Uterus (tissue), 4 donors: Measurements from ENCODE around the gene TRANK1. TPM values are rescaled to one million over a fixed set of nuclear protein-coding genes. Genes with fewer than 3 reads are reported as not detected.

ENCODE experiments used
- DNase-seq, 2 donors: peaks; one replicate each; pipeline ENCODE4 v3.0.0-alpha.2; 2019 to 2020
- H3K27ac ChIP-seq, 2 donors: fragments of 200-600 bp; sonication (generic); 1 replicate in 1 of 2; 2 replicates in 1 of 2; pipeline ENCODE4 v1.5.1; 2016 to 2018
- H3K27me3 ChIP-seq, 2 donors: fragments of 200-600 bp; sonication (generic); one replicate each; pipeline ENCODE4 v1.5.1; 2018 to 2019; ENCODE audit warnings: control low read depth in 1 of 2
- H3K36me3 ChIP-seq, 2 donors: fragments of 200-600 bp; sonication (generic); one replicate each; pipeline ENCODE4 v1.5.1; 2019; ENCODE audit warnings: control low read depth in 1 of 2
- H3K4me1 ChIP-seq, 2 donors: fragments of 200-600 bp; sonication (generic); one replicate each; pipeline ENCODE4 v1.5.1; 2018 to 2019; ENCODE audit warnings: control low read depth in 1 of 2
- H3K4me3 ChIP-seq, 2 donors: fragments of 200-600 bp; sonication (generic); 1 replicate in 1 of 2; 2 replicates in 1 of 2; pipeline ENCODE4 v1.5.1; 2018 to 2019; ENCODE audit warnings: mild to moderate bottlenecking in 1 of 2
- H3K9me3 ChIP-seq, 2 donors: fragments of 200-600 bp; sonication (generic); one replicate each; pipeline ENCODE4 v1.5.1; 2019; ENCODE audit warnings: control low read depth in 1 of 2
- CTCF ChIP-seq, 4 experiments: fragments of 200-600 bp in 2 of 4; fragments of 450-650 bp in 2 of 4; sonication (generic) in 2 of 4; IDR thresholded peaks; one replicate each; pipeline ENCODE4 v1.5.1; 2016 to 2019; ENCODE audit warnings: antibody characterized with exemption in 4 of 4, mild to moderate bottlenecking in 2 of 4, moderate library complexity in 1 of 4
- POLR2A ChIP-seq, 2 donors: fragments of 450-650 bp; IDR thresholded peaks; one replicate each; pipeline ENCODE4 v1.6.1; 2016; ENCODE audit warnings: antibody characterized with exemption in 2 of 2, mild to moderate bottlenecking in 1 of 2, moderate library complexity in 1 of 2
- intact Hi-C: fragments of 100-400 bp; cut with DNase I; formaldehyde crosslinking; loops from one replicate; pipeline ENCODE4 v1.15.1; 2023; ENCODE audit warnings: low total_unique reads
- total RNA-seq, 4 donors: library from RNA; depleted of rRNA in 3 of 4; stranded (reverse); fragments of >200 nt in 3 of 4; gene quantifications; one replicate each; pipeline versions ENCODE4 v1.1.0 to v1.2.4, GENCODE V29; 2014 to 2023
- donor health status: DM: yes; HTN: yes; CAD: no.

TRANK1 gene
- total RNA-seq, 4 donors from 2014 or later: 10.6 to 52.1 (median 21.6) TPM

- Histone ChIP-seq H3K4me1 (no peaks in the 10 kb centered on the region), H3K36me3 (no peaks in the 10 kb centered on the region), H3K4me3 (no peak overlapping the region), H3K9me3 (no peaks in the 10 kb centered on the region), H3K27me3 (no peaks in the 10 kb centered on the region), H3K27ac (no peak overlapping the region)
- intact Hi-C loops: no loop called here
- DNase-seq: no peak
- TF ChIP-seq CTCF (IDR thresholded peaks at IDR 0.05) (no peak), POLR2A (IDR thresholded peaks at IDR 0.05) (no peak)
Observed at GRCh38 chr3:36850743-36851142, 94.1 kb downstream of the TRANK1 start.

GRCh38 chr3:36846406-36846805 lies 98.4 kb downstream of the TRANK1 start:
- no peak for DNase-seq
- intact Hi-C loops: no loop called here
- no peaks in the 10 kb centered on the region for H3K4me1 ChIP-seq
- H3K9me3 ChIP-seq: no peaks in the 10 kb centered on the region
- no peaks in the 10 kb centered on the region for H3K36me3 ChIP-seq
- TF ChIP-seq POLR2A (IDR thresholded peaks at IDR 0.05) (no peak), CTCF (IDR thresholded peaks at IDR 0.05) (no peak)
- H3K27ac ChIP-seq: no peak overlapping the region
- H3K27me3 ChIP-seq: no peaks in the 10 kb centered on the region
- H3K4me3 ChIP-seq: no peak overlapping the region

- Histone ChIP-seq H3K4me1 (no peaks in the 10 kb centered on the region), H3K36me3 (no peaks in the 10 kb centered on the region), H3K9me3 (no peaks in the 10 kb centered on the region), H3K27ac (no peak overlapping the region), H3K4me3 (no peak overlapping the region), H3K27me3 (no peaks in the 10 kb centered on the region)
- TF ChIP-seq CTCF (IDR thresholded peaks at IDR 0.05) (peak in 1 of 4 experiments; percentile 5), POLR2A (IDR thresholded peaks at IDR 0.05) (no peak)
- no peak for DNase-seq
- intact Hi-C loops: no loop called here
Observed at GRCh38 chr3:36843065-36844051, 101.5 kb downstream of the TRANK1 start.

GRCh38 chr3:36842275-36842674 lies 102.6 kb downstream of the TRANK1 start:
- TF ChIP-seq POLR2A (IDR thresholded peaks at IDR 0.05) (no peak), CTCF (IDR thresholded peaks at IDR 0.05) (no peak)
- Histone ChIP-seq H3K27ac (no peak overlapping the region), H3K36me3 (no peaks in the 10 kb centered on the region), H3K4me1 (no peaks in the 10 kb centered on the region), H3K27me3 (no peaks in the 10 kb centered on the region), H3K9me3 (no peaks in the 10 kb centered on the region), H3K4me3 (no peak overlapping the region)
- intact Hi-C loops: no loop called here
- no peak for DNase-seq

- H3K27ac ChIP-seq: no peak overlapping the region
- H3K4me1 ChIP-seq: no peaks in the 10 kb centered on the region
- intact Hi-C loops: no loop called here
Observed at GRCh38 chr3:36840453-36840921, 104.4 kb downstream of the TRANK1 start.

More at GRCh38 chr3:36840453-36840921, 104.4 kb downstream of the TRANK1 start:
- Histone ChIP-seq H3K36me3 (no peaks in the 10 kb centered on the region), H3K27me3 (no peaks in the 10 kb centered on the region), H3K4me3 (no peak overlapping the region), H3K9me3 (no peaks in the 10 kb centered on the region)
- no peak for DNase-seq
- TF ChIP-seq POLR2A (IDR thresholded peaks at IDR 0.05) (no peak), CTCF (IDR thresholded peaks at IDR 0.05) (no peak)
